Measurements from ENCODE around the gene PELI2.
A peak's percentile ranks its signal among the peaks of the same experiment; 100 is the strongest.

The PELI2 gene, protein sequence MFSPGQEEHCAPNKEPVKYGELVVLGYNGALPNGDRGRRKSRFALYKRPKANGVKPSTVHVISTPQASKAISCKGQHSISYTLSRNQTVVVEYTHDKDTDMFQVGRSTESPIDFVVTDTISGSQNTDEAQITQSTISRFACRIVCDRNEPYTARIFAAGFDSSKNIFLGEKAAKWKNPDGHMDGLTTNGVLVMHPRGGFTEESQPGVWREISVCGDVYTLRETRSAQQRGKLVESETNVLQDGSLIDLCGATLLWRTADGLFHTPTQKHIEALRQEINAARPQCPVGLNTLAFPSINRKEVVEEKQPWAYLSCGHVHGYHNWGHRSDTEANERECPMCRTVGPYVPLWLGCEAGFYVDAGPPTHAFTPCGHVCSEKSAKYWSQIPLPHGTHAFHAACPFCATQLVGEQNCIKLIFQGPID

DNA sequence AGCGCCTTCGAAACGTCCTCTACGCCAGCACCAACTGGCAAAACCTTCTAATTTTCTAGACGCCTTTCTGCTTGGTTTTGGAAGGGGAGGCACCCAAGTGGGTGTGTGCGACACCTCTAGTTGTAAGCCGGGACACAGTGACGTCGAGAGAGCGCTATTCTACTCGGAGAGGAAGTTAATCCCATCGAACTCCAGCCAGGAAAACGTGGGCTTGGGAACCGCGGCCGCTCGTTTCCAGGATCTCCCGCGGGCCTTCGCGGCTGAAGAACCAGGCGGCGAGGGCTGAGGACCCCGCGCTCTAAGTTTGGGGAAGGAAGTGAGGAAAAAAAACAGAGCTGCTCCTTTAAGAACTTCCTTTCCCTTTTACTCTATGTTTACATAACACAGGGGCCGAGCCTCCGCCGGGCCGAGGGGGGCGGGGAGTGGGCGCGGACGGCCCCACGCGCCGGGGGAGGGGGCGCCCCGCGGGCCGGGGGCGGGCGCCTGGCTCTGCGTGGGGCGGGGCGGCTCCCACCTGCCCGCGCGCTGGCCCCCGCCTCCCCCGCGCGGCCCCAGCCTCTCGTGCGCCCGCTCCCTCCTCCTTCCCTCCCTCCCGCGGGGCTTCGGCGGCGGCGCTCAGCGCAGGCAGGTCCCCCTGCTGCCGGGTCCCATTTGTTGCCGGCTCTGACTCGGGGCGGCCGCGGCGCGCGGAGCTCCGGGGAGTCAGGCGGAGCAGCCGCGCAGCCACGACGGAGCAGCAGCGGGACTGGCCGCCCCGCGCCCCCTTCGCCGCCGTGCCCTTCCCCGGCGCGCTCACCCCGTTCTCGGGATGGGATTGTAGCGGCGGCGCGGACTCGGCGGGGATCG lies at the start of gene PELI2:
TSS of gene PELI2 (plus strand) at position 647 of the 846 bp plus-strand sequence. CDS start 250 bp downstream, outside the sequence.
- peak; percentile 88 for DNase-seq

DNA sequence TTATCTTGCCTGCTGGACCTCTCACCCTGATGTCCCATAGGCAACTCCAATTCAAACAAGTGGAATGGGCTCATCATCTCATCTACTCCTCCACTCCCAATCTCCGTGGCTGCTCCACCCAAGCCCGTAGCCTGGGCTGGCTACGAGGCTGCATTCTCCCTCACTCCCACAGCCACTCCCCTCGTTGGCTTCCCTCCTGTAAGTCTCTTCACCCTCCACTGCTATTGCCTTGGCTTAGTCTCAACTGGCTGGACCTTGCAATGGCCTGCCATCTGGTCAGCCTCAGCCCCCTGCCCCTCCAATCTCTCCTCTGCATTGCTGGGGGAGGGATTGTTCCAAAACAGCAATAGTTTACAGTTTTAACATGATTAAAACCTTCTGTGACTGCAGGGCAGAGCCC lies 44.4 kb upstream of the PELI2 start:
- DNase-seq, result no peak

DNA sequence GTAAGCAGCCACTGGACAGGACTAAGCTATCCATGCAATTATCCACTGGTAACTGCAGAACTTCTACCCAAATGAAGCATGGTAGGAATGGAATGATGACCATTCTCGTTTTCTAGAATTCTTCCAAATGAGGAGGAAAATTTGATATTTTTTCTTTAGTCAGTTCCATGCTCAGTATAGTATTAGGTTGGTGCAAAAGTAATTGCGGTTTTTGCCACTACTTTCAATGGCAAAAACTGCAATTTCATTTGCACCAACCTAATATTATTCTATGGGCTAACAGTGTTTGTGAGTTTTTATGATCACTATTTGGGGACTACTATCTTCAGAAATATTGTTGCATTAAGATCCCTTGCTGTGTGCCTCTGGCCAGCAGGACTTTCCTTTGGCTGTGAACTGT lies 42.9 kb upstream of the PELI2 start:
- DNase-seq, result no peak

DNA sequence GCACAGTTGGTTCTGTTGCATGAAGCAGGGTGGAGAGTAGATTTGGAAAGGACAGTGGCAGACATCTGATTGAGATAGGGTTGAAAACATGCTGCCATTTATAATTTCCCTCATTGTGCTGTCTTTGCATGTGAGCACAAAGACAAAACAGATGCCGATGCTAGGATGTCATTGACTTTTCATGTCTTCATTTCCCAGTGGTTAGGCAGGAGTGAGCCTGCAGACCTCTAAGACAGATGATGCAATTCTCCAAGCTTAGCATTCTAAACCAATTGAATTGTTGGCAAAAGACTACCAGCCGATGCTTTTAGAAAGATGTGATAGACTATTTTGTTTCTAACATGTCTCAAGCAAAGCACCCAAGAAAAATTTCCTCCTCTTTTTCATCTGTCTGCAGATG lies 37.1 kb upstream of the PELI2 start:
- no peak for DNase-seq

DNA sequence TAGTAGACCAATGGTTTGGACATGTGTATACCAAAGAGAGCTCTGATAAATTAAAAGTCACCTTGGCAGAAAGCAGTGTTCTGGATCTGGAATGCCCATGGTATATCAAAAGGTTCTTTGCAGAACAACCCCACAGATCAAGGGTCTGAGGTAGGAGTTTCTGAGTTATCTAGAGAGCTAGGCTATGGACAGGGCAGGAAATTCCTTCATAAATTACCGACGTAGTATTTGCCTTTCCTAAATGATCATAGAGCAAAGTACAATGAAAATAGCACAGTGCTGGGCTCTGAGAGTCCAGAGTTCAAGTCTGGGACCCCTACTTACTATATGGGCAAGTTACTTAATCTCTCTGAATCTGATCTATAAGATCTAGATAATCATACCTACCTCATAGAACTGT lies 35.3 kb upstream of the PELI2 start:
- no peak for DNase-seq

DNA sequence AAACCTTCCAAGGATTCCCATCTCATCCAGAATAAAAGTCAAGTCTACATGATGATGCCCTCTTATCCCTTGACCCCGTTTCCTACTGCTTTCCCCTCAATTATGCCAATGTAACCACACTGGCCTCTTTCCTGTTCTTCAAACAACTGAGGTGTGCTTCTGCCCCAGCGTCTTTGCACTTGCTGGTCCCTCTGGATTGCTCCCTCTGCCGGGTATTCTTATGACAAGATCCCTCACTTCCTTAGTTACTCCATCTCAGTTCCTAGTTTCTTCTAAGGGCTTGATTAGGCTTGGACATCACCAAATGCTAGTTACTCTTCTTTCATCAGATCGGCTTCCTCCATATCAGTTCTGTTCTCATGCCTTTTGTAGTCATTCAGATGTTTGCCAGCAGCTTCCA lies 32.7 kb upstream of the PELI2 start:
- DNase-seq, result no peak

DNA sequence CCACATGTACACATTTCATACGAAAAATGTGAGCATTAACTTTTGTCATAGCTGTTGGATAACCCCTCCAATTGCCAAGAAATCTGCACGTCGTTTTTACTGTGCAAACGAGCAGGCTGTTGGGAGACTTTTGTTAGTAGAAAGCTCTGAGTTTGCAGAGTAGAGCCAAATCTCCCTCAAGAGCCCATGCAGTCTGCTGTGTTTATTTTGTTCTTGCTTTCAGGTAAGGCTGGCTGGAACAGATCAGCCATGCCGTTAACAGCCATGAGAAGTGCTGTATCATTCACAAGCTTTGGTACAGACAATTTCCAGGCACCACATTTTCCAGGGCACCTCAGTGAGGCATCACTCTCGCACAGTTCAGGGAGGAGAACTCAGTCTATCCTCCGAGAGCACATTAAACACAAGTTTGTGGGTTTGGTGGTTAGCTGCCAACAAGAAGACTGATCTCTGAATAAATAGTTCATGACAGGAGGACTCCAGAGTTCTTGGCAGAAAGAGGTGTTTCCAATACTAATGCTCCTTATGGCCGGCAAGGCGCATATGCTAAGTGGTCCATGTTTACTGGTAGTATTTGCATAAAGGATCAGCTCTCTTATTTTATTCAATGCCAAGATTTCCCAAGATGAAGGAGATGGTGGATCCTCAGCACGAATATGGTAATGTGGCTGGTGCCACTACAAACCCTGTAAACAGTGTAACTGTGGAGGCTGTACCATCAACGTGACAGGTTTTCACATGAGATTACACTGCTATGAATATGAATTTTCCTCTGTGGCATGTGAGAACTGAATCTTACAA lies 30.3 kb upstream of the PELI2 start:
- no peak for DNase-seq

DNA sequence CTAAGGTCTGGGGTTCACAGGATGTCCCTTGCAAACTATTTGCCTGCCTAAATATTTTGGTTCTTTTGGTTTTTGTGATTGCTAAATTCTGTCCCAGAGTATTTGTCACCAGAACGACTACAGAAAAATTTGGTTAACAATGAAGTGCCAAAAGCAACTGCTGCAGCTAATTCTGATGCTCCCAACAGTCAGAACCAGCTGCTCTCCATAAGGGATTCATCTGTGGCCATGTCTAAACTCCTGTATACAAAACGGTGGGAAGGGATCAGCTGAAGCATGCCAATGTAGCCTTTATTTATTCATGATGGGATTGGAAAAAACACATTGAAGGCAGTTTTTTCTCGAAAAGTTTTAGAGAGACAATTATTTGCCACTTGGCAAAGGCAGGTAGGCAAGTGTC lies 29.3 kb upstream of the PELI2 start:
- DNase-seq, result no peak

DNA sequence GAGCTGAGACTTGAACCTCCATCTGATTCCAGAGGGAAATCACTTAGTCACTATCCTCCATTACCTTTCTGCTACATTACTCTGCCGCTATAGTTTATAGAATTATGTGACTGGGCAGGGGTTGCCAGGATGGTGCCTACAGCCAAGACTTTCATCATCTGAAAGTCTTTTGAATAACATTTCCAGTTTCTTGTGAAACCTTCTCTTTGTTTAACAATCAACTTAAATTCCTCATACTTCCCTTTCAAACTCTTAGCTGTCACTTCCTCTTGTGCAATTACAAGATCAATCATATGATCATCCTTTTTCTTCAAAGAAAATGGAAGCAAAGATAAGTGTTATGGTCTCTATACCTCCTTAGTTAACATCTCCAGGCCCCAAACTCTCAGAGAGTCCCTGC lies 25.4 kb upstream of the PELI2 start:
- DNase-seq, result no peak

DNA sequence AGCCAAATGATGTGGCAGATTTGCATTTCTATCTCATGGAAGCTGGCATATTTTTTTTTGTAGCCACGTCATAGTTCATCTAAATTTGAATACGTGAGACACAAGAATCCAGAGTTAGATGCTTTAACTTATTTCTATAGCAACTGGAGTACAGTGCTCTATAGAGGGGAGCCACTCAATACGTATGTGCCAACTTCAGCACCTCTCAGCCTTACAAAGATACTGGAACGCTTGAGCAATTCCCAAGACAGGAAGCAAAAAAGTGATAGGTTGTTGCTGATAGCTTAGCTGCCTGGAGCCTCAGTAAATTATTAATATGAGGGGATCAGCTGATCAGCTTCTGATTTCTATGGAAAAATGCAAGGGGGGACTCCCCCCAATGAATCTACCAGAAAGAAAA lies 24.1 kb upstream of the PELI2 start:
- DNase-seq, result no peak

DNA sequence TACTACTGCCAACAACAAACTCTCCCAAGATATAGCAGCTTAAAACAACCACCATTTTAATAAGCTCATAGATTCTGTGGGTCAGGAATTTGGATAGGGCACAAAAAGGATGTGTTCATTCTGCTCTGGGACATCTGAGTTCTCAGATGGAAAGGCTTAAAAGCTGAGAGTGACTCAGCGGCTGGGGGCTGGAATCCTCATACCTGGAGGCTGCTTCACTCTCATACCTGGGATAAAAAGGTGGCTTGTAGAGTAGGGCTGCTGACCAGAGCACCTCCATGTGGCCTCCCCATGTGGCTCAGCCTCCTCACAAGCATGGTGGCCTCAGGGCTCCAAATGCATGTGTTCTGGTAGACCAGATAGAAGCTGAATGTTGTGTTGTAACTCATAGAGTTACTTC lies 20.2 kb upstream of the PELI2 start:
- no peak for DNase-seq

DNA sequence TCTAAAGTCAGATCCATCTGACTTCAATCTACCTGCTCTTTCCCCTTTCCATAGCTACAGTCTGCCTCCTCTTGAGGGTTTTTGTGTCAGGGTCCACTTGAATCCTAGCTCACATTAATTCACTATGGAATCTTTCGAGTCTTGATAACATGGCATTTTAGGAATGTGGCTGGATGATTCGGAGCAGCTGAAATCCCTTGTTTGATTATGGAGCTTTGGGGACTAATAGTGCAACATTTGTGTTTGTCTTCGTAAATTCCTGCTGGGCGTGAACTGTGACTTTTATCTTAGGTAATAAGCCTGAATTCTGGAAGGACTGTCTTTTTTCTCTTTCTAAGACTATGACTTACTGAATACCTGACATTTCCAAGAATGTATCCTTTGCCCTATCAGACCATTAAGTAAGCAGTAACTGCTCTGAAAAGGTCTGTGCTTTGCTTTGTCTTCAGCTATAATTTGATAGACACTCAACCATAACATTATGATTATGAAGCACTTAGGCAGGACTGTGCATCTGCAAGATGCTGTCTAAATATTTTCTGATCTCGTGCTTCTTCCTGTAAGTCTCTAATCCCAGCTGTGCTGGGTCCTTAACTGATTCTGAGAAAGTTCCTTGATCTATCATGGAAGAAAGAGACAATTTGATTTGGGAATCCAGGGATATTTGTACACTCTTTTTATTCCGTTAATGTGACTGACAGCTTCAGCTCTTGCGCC lies 19.0 kb upstream of the PELI2 start:
- DNase-seq, result no peak

DNA sequence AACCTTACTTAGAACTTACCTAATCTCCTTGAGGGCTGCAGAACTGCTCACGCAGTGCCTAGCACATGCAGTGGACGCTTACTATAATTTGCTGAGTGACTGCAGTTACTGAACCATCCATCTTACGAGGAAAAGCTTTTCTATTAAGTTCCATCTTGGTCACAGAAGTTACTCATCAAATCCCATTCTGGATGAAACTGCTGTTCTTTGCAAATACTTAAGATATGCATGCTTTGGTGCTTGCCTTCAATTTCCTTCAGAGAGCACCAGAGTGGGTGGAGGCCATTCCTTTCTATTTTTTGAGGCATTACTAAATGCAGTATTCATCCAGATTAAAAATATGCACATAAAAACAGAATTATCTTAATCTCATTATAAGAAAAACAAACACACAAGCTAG lies 17.7 kb upstream of the PELI2 start:
- DNase-seq, result no peak

DNA sequence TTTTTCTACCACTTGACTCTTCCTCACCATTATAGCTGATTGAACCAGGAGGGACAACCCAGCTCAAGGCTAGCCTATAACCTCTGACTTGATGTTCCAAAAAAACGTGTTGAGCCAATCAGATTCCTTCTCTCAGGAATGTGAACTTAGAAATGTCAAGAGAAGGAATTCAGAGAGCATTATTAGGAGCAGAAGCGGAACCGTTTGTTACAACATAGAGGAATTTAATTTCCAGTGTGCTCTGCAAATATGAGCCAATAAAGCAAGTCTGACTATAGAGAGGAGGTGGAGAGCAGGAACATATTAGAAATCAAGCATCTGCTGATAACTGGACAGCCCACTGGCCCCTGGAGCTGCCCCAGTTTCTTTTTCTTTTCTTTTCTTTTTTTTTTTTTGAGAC lies 15.3 kb upstream of the PELI2 start:
- DNase-seq, result no peak

DNA sequence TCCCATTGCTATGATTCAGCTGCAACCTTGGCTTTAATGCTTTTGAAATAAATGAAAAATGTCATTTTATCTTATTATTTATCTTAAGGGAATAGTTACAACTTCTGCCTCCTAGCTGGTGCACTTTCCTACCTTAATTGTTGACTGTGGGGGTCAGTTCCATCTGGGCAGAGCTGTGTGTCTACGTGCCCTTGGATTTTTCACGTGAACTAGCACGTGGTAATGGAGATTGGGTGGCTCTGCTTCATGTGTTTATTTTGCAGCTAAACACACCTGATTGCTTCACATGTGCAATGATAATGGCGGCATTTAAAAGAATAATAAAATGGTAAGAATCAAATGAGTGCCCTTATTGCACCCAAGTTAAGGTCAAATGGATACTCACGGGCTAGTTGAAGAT lies 10.6 kb upstream of the PELI2 start:
- no peak for DNase-seq

DNA sequence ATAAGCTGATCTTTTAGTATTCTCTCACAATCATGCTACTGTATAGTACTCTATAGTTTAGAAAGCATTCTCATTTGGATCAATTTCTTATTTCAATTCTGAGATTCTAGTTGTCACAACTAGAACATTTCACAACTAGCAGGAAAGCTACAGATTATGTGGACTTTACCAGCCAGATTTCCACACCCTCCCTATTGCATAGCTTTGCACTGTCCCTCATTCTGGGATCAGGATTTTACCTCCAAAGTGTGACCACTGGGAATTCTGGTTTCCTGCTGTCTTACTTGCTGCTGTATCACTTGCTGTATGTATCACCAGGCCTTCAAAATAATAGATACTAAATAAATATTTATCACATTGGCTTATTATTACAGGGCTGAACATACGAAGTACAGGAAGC lies 10.2 kb upstream of the PELI2 start:
- no peak for DNase-seq

DNA sequence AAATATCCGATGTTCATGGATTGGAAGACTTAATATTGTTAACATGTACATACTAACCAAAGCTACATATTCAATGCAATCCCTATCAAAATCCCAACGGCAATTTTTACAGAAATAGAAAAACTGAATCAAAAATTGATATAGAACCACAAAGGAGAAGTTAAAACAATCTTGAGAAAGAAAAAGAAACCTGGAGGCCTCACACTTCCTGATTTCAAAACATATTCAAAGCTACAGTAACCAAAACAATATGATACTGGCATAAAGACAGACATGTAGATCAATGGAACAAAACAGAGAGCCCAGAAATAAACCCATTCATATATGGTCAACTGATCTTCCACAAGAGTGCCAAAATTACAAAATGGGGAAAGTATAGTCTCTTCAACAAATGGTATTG lies 5.4 kb upstream of the PELI2 start:
- DNase-seq, result no peak

DNA sequence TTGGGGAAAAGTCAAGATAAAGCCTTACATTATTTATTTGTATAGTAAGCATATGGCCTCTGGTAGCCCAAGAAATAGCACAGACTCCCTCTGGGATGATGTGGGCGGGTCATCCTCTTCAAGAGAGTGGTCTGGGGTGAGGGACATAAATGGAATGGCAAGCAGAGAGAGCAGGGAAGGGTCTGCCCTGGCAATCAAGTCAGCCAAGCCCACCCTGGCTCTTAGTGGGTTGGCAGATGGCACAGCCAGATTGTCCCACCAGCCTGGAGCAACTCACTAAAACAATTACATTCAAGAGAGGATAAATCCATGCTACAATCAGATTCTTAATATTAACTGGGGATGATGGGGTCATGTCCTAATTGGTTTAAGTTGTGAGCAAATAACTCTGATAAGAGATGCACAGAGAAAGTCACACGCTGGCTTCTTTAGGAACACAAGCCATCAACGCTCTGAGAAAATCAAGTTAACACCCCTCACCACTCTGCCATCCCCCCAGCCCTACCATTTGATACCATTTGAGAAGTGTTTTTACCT lies 2.8 kb upstream of the PELI2 start:
- no peak for DNase-seq

DNA sequence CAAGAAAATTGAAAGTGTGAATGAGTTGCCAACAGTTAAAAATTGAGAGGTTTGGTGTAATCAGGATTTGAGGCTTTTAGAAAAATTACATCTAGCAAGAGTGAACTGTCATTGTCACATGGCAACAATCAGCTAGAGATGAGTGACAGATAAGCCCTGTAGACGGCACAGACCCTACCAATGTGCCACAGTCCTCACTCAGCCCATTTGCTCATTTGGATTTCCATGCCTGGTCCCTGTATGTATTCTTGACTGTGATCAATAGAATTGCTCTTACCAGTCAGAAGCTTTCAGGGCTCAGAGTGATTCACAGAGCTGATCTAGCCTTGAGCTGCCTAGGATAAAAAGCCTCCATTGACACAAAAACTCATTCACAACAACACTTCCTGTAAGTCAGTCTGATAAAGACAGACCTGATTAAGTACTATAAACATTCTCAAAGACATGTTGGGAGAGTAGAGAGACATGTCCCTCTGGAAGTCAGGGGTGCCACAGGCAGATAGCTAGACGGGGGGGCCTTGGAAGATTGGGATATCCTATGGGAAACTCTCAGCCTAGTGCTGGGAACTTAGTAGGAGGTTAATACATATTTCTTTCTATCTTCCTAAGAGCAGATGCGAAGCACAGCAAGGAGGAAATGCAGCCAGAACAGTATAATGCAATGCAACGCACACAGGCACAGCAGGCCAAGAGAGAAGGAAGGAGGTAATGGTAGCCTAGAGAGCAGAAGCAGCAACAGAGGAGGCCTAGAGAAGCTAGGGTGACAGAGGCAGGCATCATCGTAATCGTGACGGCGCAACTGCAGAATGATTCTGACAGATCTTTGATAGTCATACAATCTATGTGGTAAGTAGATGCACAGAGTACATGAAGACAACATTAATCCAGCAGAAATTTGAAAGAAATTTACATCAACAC lies 2.0 kb upstream of the PELI2 start:
- no peak for DNase-seq

DNA sequence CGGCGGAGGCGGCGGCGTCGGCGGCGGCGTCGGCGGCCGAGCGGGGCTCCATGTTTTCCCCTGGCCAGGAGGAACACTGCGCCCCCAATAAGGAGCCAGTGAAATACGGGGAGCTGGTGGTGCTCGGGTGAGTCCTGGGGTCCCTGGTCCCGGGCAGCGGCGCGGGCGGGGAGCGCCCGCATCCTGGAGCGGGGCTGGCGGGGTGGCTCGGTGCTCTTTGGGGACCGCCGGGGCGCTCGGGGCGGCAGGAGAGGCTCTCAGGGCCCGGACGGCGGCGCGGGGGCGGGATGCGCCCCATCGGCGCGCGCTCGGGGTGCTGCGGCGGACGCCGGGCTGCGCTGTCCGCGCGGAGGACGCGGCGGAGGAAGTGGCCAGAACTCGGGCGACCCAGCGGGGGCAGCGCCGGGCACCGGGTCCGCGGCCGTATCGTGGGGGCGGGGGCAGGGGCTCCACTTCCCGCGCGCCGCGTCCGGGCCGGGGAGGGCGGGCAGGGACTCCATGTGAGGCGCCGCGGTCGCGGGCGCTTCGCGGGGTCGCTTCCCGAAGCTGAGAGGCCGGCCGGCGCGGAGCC lies 485 bp downstream of the PELI2 start:
- no peak for DNase-seq
